H9 (cell line): ENCODE measurements around the gene MRPL20. TPM values are rescaled to one million over a fixed set of nuclear protein-coding genes. Genes with fewer than 3 reads are reported as not detected.

ENCODE experiments used
- DNase-seq: peaks from one replicate; pipeline ENCODE4 v3.0.0-alpha.2; 2017
- H2AFZ ChIP-seq: one replicate; pipeline ENCODE4 v1.6.1; 2013; ENCODE audit warnings: mild to moderate bottlenecking, low read length, control low read depth, moderate library complexity
- H2AK5ac ChIP-seq: 2 replicates; pipeline ENCODE4 v1.6.1; 2013; ENCODE audit warnings: low read length, control low read depth, mixed read lengths; ENCODE audit not compliant: insufficient read length
- H2BK120ac ChIP-seq: one replicate; pipeline ENCODE4 v1.6.1; 2013; ENCODE audit warnings: low read depth, mild to moderate bottlenecking, low read length, control low read depth, inconsistent platforms; ENCODE audit not compliant: poor library complexity, severe bottlenecking
- H2BK12ac ChIP-seq: 2 replicates; pipeline ENCODE4 v1.6.1; 2013; ENCODE audit warnings: low read length, control low read depth, mixed read lengths, low read depth; ENCODE audit not compliant: insufficient read length
- H2BK15ac ChIP-seq: 2 replicates; pipeline ENCODE4 v1.6.1; 2013; ENCODE audit warnings: low read depth, low read length, control low read depth
- H2BK20ac ChIP-seq: one replicate; pipeline ENCODE4 v1.6.1; 2013; ENCODE audit warnings: low read depth, mild to moderate bottlenecking, low read length, control low read depth, inconsistent platforms; ENCODE audit not compliant: poor library complexity, severe bottlenecking
- H2BK5ac ChIP-seq: 2 replicates; pipeline ENCODE4 v1.6.1; 2013; ENCODE audit warnings: low read length, control low read depth, mixed read lengths; ENCODE audit not compliant: insufficient read length
- H3K14ac ChIP-seq: 2 replicates; pipeline ENCODE4 v1.6.1; 2013; ENCODE audit warnings: low read length, control low read depth; ENCODE audit not compliant: insufficient read depth
- H3K18ac ChIP-seq: 2 replicates; pipeline ENCODE4 v1.6.1; 2013; ENCODE audit warnings: low read depth, mild to moderate bottlenecking, mixed read lengths, low read length, control low read depth; ENCODE audit not compliant: insufficient read length
- H3K23ac ChIP-seq: 2 replicates; pipeline ENCODE4 v1.6.1; 2013; ENCODE audit warnings: low read length, control low read depth, mixed read lengths, low read depth; ENCODE audit not compliant: insufficient read length
- H3K23me2 ChIP-seq: 2 replicates; pipeline ENCODE4 v1.6.1; 2013; ENCODE audit warnings: low read depth, mild to moderate bottlenecking, mixed read lengths, low read length, control low read depth; ENCODE audit not compliant: insufficient read length, poor library complexity, severe bottlenecking
- H3K27ac ChIP-seq: 2 replicates; pipeline ENCODE4 v1.5.1; 2013; ENCODE audit warnings: low read length, control low read depth, mixed read lengths, low read depth; ENCODE audit not compliant: insufficient read length
- H3K27me3 ChIP-seq: 2 replicates; pipeline ENCODE4 v1.6.1; 2013; ENCODE audit warnings: low read length, control low read depth, inconsistent platforms; ENCODE audit not compliant: insufficient read depth
- H3K4ac ChIP-seq: 2 replicates; pipeline ENCODE4 v1.6.1; 2013; ENCODE audit warnings: low read depth, mild to moderate bottlenecking, control low read depth, inconsistent platforms, low read length, moderate library complexity
- H3K4me1 ChIP-seq: 2 replicates; pipeline ENCODE4 v1.6.1; 2013; ENCODE audit warnings: low read length, control low read depth, inconsistent platforms; ENCODE audit not compliant: insufficient read depth
- H3K4me2 ChIP-seq: 2 replicates; pipeline ENCODE4 v1.6.1; 2013; ENCODE audit warnings: low read length, control low read depth, mixed read lengths; ENCODE audit not compliant: insufficient read length, insufficient read depth
- H3K56ac ChIP-seq: 2 replicates; pipeline ENCODE4 v1.6.1; 2013; ENCODE audit warnings: low read depth, mild to moderate bottlenecking, mixed read lengths, low read length, control low read depth; ENCODE audit not compliant: insufficient read length
- H3K79me1 ChIP-seq: 2 replicates; pipeline ENCODE4 v1.6.1; 2013; ENCODE audit warnings: low read depth, mild to moderate bottlenecking, moderate library complexity, low read length, control low read depth, inconsistent platforms; ENCODE audit not compliant: insufficient read depth, poor library complexity, severe bottlenecking
- H3K79me2 ChIP-seq: 2 replicates; pipeline ENCODE4 v1.6.1; 2013; ENCODE audit warnings: low read length, control low read depth, inconsistent platforms; ENCODE audit not compliant: insufficient read depth
- H3K9ac ChIP-seq: 2 replicates; pipeline ENCODE4 v1.6.1; 2013; ENCODE audit warnings: low read length, control low read depth, mixed read lengths; ENCODE audit not compliant: insufficient read length; ENCODE audit errors: extremely low read depth
- H3K9me3 ChIP-seq: one replicate; pipeline ENCODE4 v1.6.1; 2013; ENCODE audit warnings: low read depth, low read length, inconsistent platforms; ENCODE audit not compliant: control insufficient read depth
- H3T11ph ChIP-seq: one replicate; pipeline ENCODE4 v1.6.1; 2013; ENCODE audit warnings: mild to moderate bottlenecking, low read length, control low read depth, inconsistent platforms
- H4K20me1 ChIP-seq: one replicate; pipeline ENCODE4 v1.6.1; 2013; ENCODE audit not compliant: control insufficient read depth, insufficient read length, insufficient read depth
- H4K5ac ChIP-seq: 2 replicates; pipeline ENCODE4 v1.6.1; 2013; ENCODE audit warnings: low read depth, mild to moderate bottlenecking, mixed read lengths, low read length, control low read depth; ENCODE audit not compliant: insufficient read length
- H4K8ac ChIP-seq: replicated peaks from 2 replicates; pipeline ENCODE4 v1.6.1; 2013; ENCODE audit warnings: low read length, control low read depth, mixed read lengths, low read depth; ENCODE audit not compliant: insufficient read length
- H4K91ac ChIP-seq: 2 replicates; pipeline ENCODE4 v1.6.1; 2013; ENCODE audit warnings: low read depth, mild to moderate bottlenecking, moderate library complexity, mixed read lengths, low read length, control low read depth; ENCODE audit not compliant: insufficient read length
- H3K27ac Mint-ChIP-seq, 3 experiments: 2 replicates in 2 of 3; 3 replicates in 1 of 3; pipeline ENCODE4 v1.8.0; 2020 to 2021; ENCODE audit warnings: mixed read lengths in 3 of 3, mild to moderate bottlenecking in 1 of 3, moderate library complexity in 1 of 3
- H3K27me3 Mint-ChIP-seq: 2 replicates; pipeline ENCODE4 v1.8.0; 2021; ENCODE audit warnings: low read depth, mild to moderate bottlenecking, moderate library complexity, mixed read lengths
- H3K36me3 Mint-ChIP-seq, 3 experiments: 2 replicates in 2 of 3; 3 replicates in 1 of 3; pipeline ENCODE4 v1.8.0; 2020 to 2021; ENCODE audit warnings: low read depth in 3 of 3, mixed read lengths in 3 of 3; ENCODE audit not compliant: insufficient read depth in 1 of 3
- H3K4me1 Mint-ChIP-seq, 2 experiments: 2 replicates each; pipeline ENCODE4 v1.8.0; 2020; ENCODE audit warnings: mixed read lengths in 2 of 2
- H3K4me3 Mint-ChIP-seq, 2 experiments: 2 replicates in 1 of 2; 3 replicates in 1 of 2; pipeline ENCODE4 v1.8.0; 2020 to 2021; ENCODE audit warnings: mild to moderate bottlenecking in 2 of 2, mixed read lengths in 2 of 2, moderate library complexity in 1 of 2
- H3K9me3 Mint-ChIP-seq, 2 experiments: 2 replicates in 1 of 2; 3 replicates in 1 of 2; pipeline ENCODE4 v1.8.0; 2020; ENCODE audit warnings: mild to moderate bottlenecking in 2 of 2, mixed read lengths in 2 of 2, moderate library complexity in 1 of 2
- CTCF ChIP-seq: fragments of 200-600 bp; sonication (generic); conservative IDR thresholded peaks from 3 replicates; pipeline ENCODE4 v1.8.0; 2021; ENCODE audit warnings: antibody characterized with exemption, mild to moderate bottlenecking
- WGBS: extraction: QIAGEN DNeasy Blood & Tissue Kit; methylation state at CpG from one replicate; pipeline ENCODE4 v1.1.7; 2013; ENCODE audit warnings: missing lambda C conversion rate, low lambda C conversion rate, mixed read lengths; ENCODE audit not compliant: insufficient read length; ENCODE audit errors: extremely low coverage; 5-methylcytosine and 5-hydroxymethylcytosine counted together
- total RNA-seq: library from RNA; stranded (reverse); gene quantifications from 2 replicates; pipeline ENCODE4 v1.2.1, GENCODE V29; 2021

Gene MRPL20
- total RNA-seq, 1 experiment from 2014 or later: 162 TPM

- H3K4ac ChIP-seq: no peak overlapping the region
- no peak overlapping the region for H4K8ac ChIP-seq
- H3K9ac ChIP-seq: no peak overlapping the region
- H2AK5ac ChIP-seq: no peak overlapping the region
- Mint-ChIP-seq H3K9me3 (no peaks in the 10 kb centered on the region; a peak in 1 of 5 replicates), H3K27ac (no peak overlapping the region), H3K27me3 (no peaks in the 10 kb centered on the region), H3K4me1 (peaks cover under 1% of the 10 kb centered on the region in 2 experiments; a peak in 3 of 4 replicates), H3K36me3 (peaks cover 72 to 96% (median 91%) of the 10 kb centered on the region in 3 experiments), H3K4me3 (no peak overlapping the region)
- H3K4me1 ChIP-seq: no peaks in the 10 kb centered on the region
- no peaks in the 10 kb centered on the region for H3K9me3 ChIP-seq
- H3K56ac ChIP-seq: no peak overlapping the region
- H2BK5ac ChIP-seq: no peak overlapping the region
- H3K79me2 ChIP-seq: peaks cover 2% of the 10 kb centered on the region; the same call in 1 of the 2 replicates
- no peak overlapping the region for H3T11ph ChIP-seq
- H3K23me2 ChIP-seq: peaks cover under 1% of the 10 kb centered on the region
- no peak overlapping the region for H2BK120ac ChIP-seq
- no peak overlapping the region for H3K23ac ChIP-seq
- WGBS: no CpG with 5 or more reads among the region's 4 CpGs
- no peak overlapping the region for H4K5ac ChIP-seq
- H3K27me3 ChIP-seq: no peaks in the 10 kb centered on the region
- no peak overlapping the region for H3K4me2 ChIP-seq
- TF ChIP-seq CTCF: no peak
- H3K18ac ChIP-seq: no peak overlapping the region
- no peak overlapping the region for H2BK15ac ChIP-seq
- H2BK12ac ChIP-seq: no peak overlapping the region
- no peak overlapping the region for H3K14ac ChIP-seq
- no peak overlapping the region for H4K91ac ChIP-seq
- no peak overlapping the region for H3K27ac ChIP-seq
- peaks cover 7% of the 10 kb centered on the region for H3K79me1 ChIP-seq
- no peak overlapping the region for H2AFZ ChIP-seq
- DNase-seq: no peak
- no peak overlapping the region for H2BK20ac ChIP-seq
- H4K20me1 ChIP-seq: no peaks in the 10 kb centered on the region
These were observed 14.1 kb downstream of the MRPL20 start for GRCh38 chr1:1393014-1393413.
